ENCODE measurements around the gene SOCS1. TPM values are rescaled to one million over a fixed set of nuclear protein-coding genes. Genes with fewer than 3 reads are reported as not detected.
A peak's percentile ranks its signal among the peaks of the same experiment; 100 is the strongest.

Gene SOCS1
- total and polyA plus RNA-seq, 9 of the 15 experiments (the other 6 are each of a cell fraction or from before 2014, with no cell fraction given) = 0.04 to 7.5 (median 2.3) TPM

DNA sequence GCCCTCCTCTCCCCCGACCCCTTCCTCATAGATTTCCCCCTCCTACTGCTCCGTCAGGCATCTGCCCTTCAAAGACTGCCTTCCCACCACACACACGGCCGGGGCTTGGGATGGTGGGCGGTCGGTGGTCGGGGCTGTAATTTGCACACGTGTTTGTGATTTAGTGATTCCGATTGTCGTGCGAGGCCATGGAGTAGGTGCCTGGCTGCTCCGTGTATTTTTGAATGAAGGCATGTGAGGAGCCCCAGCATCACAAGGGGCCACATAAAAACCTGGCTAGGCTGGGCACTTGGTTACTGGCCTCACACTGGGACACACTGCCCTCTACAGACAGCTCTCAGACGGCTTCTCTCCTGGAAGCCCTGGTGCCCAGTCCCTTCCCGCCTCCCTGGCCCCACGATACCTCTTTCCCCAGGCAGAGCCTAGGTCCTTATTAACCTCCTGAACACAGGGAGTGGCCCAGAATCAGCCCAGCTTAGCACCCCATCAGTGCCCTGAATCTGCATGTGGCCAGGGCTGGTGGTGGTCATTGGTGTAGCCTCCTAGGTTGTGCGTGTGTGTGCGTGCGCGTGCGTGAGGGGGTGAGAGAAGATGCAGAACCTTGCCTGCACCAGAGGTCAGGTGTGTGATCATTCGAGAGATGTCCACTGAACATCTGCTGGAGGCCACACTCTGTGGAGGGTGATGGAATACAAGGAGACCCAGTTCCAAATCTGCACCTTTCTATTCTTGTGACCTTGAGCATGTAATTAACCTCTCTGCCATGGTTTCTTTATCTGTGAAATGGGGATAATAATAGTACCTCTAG, 1.3 kb upstream of the SOCS1 start (continued):
- TF ChIP-seq TOE1 (IDR thresholded peaks at IDR 0.05; ENCODE audit: borderline replicate concordance) = 0 out of 2 replicates have a peak, but pooled peaks have one; percentile 24
- TF ChIP-seq TOE1 (CRISPR knock-in tag; IDR thresholded peaks at IDR 0.05; ENCODE audit: borderline replicate concordance, low read depth) = peak; percentile 60; the same call in 1 of the 2 replicates
- TF ChIP-seq SP2 (IDR thresholded peaks at IDR 0.05; ENCODE audit: extremely low read depth, low read depth, low read length, poor library complexity, severe bottlenecking) = no peak
- TF ChIP-seq ZNF512 (tag; IDR thresholded peaks at IDR 0.05) = no peak
- TF ChIP-seq ZNF311 (CRISPR knock-in tag; IDR thresholded peaks at IDR 0.05) = no peak
- no peak for TF ChIP-seq ZNF146 (CRISPR knock-in tag; IDR thresholded peaks at IDR 0.05; ENCODE audit: unreplicated experiment)
- peak; percentile 73; the same call in 1 of the 2 replicates for TF ChIP-seq CTBP1 (IDR thresholded peaks at IDR 0.05; ENCODE audit: borderline replicate concordance)
- TF ChIP-seq NR2C1 (IDR thresholded peaks at IDR 0.05) = no peak
- TF ChIP-seq NR2C1 (tag; IDR thresholded peaks at IDR 0.05) = no peak
- TF ChIP-seq ZNF589 (CRISPR knock-in tag; IDR thresholded peaks at IDR 0.05; ENCODE audit: low read depth) = no peak
- no peak for TF ChIP-seq ZNF76 (CRISPR knock-in tag; IDR thresholded peaks at IDR 0.05; ENCODE audit: borderline replicate concordance)
- TF ChIP-seq EWSR1 (IDR thresholded peaks at IDR 0.05; ENCODE audit: borderline replicate concordance, low read depth, partially characterized antibody) = no peak
- no peak for TF ChIP-seq ASH1L (IDR thresholded peaks at IDR 0.05; ENCODE audit: borderline replicate concordance, low read depth, partially characterized antibody)
- no peak for TF ChIP-seq POLR2H (tag; IDR thresholded peaks at IDR 0.05; ENCODE audit: low read depth)
- no peak for TF ChIP-seq KLF6 (CRISPR knock-in tag; IDR thresholded peaks at IDR 0.05; ENCODE audit: borderline replicate concordance)
- no peak for TF ChIP-seq BMI1 (IDR thresholded peaks at IDR 0.05; ENCODE audit: low read length)
- TF ChIP-seq ZKSCAN8 (CRISPR knock-in tag; IDR thresholded peaks at IDR 0.05) = no peak
- TF ChIP-seq RBM17 (IDR thresholded peaks at IDR 0.05; ENCODE audit: borderline replicate concordance, low read depth, low read length) = no peak
- TF ChIP-seq ZNF57 (CRISPR knock-in tag; IDR thresholded peaks at IDR 0.05) = no peak
- no peak for TF ChIP-seq MTA1 (IDR thresholded peaks at IDR 0.05; ENCODE audit: borderline replicate concordance)
- TF ChIP-seq, protein P1, sequence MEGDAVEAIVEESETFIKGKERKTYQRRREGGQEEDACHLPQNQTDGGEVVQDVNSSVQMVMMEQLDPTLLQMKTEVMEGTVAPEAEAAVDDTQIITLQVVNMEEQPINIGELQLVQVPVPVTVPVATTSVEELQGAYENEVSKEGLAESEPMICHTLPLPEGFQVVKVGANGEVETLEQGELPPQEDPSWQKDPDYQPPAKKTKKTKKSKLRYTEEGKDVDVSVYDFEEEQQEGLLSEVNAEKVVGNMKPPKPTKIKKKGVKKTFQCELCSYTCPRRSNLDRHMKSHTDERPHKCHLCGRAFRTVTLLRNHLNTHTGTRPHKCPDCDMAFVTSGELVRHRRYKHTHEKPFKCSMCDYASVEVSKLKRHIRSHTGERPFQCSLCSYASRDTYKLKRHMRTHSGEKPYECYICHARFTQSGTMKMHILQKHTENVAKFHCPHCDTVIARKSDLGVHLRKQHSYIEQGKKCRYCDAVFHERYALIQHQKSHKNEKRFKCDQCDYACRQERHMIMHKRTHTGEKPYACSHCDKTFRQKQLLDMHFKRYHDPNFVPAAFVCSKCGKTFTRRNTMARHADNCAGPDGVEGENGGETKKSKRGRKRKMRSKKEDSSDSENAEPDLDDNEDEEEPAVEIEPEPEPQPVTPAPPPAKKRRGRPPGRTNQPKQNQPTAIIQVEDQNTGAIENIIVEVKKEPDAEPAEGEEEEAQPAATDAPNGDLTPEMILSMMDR (IDR thresholded peaks at IDR 0.05 in 2 of 3, conservative IDR thresholded peaks at IDR 0.05 in 1 of 3; ENCODE audit: insufficient read depth in 2 of 3, low read depth in 1 of 3, low read length in 3 of 3) = peak; percentile 82 to 86 (median 84)
- TF ChIP-seq XRCC4 (IDR thresholded peaks at IDR 0.05; ENCODE audit: extremely low read depth, insufficient read depth, insufficient read length) = no peak
- no peak for TF ChIP-seq DMBX1 (CRISPR knock-in tag; IDR thresholded peaks at IDR 0.05; ENCODE audit: borderline replicate concordance)

Data from K562 (cell line).